ENCODE data around the gene C8A. TPM values are rescaled to one million over a fixed set of nuclear protein-coding genes. Genes with fewer than 3 reads are reported as not detected.

Gene C8A
- total and polyA plus RNA-seq, 10 of the 15 experiments (the other 5 are each of a cell fraction or from before 2014, with no cell fraction given), result not detected

GRCh38 chr1:56963667-56964066, 109.1 kb downstream of the C8A start (continued):
- no peak for TF ChIP-seq POLR2AphosphoS5 (IDR thresholded peaks at IDR 0.05; ENCODE audit: low read length)
- no peak for TF ChIP-seq CBX5 (IDR thresholded peaks at IDR 0.05; ENCODE audit: low read depth)
- TF ChIP-seq, protein P1, sequence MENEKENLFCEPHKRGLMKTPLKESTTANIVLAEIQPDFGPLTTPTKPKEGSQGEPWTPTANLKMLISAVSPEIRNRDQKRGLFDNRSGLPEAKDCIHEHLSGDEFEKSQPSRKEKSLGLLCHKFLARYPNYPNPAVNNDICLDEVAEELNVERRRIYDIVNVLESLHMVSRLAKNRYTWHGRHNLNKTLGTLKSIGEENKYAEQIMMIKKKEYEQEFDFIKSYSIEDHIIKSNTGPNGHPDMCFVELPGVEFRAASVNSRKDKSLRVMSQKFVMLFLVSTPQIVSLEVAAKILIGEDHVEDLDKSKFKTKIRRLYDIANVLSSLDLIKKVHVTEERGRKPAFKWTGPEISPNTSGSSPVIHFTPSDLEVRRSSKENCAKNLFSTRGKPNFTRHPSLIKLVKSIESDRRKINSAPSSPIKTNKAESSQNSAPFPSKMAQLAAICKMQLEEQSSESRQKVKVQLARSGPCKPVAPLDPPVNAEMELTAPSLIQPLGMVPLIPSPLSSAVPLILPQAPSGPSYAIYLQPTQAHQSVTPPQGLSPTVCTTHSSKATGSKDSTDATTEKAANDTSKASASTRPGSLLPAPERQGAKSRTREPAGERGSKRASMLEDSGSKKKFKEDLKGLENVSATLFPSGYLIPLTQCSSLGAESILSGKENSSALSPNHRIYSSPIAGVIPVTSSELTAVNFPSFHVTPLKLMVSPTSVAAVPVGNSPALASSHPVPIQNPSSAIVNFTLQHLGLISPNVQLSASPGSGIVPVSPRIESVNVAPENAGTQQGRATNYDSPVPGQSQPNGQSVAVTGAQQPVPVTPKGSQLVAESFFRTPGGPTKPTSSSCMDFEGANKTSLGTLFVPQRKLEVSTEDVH (IDR thresholded peaks at IDR 0.05; ENCODE audit: low read depth, partially characterized antibody), result no peak
- TF ChIP-seq, protein P2, sequence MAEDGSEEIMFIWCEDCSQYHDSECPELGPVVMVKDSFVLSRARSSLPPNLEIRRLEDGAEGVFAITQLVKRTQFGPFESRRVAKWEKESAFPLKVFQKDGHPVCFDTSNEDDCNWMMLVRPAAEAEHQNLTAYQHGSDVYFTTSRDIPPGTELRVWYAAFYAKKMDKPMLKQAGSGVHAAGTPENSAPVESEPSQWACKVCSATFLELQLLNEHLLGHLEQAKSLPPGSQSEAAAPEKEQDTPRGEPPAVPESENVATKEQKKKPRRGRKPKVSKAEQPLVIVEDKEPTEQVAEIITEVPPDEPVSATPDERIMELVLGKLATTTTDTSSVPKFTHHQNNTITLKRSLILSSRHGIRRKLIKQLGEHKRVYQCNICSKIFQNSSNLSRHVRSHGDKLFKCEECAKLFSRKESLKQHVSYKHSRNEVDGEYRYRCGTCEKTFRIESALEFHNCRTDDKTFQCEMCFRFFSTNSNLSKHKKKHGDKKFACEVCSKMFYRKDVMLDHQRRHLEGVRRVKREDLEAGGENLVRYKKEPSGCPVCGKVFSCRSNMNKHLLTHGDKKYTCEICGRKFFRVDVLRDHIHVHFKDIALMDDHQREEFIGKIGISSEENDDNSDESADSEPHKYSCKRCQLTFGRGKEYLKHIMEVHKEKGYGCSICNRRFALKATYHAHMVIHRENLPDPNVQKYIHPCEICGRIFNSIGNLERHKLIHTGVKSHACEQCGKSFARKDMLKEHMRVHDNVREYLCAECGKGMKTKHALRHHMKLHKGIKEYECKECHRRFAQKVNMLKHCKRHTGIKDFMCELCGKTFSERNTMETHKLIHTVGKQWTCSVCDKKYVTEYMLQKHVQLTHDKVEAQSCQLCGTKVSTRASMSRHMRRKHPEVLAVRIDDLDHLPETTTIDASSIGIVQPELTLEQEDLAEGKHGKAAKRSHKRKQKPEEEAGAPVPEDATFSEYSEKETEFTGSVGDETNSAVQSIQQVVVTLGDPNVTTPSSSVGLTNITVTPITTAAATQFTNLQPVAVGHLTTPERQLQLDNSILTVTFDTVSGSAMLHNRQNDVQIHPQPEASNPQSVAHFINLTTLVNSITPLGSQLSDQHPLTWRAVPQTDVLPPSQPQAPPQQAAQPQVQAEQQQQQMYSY (CRISPR knock-in tag; IDR thresholded peaks at IDR 0.05), result no peak
- no peak for TF ChIP-seq PAX8 (IDR thresholded peaks at IDR 0.05)
- TF ChIP-seq BHLHE40 (IDR thresholded peaks at IDR 0.05; ENCODE audit: borderline replicate concordance in 1 of 2, low read depth in 2 of 2, low read length in 1 of 2), result no peak
- TF ChIP-seq BRCA1 (IDR thresholded peaks at IDR 0.05; ENCODE audit: low read depth, low read length), result no peak
- no peak for TF ChIP-seq RB1 (IDR thresholded peaks at IDR 0.05; ENCODE audit: borderline replicate concordance)
- TF ChIP-seq MEF2B (IDR thresholded peaks at IDR 0.05; ENCODE audit: partially characterized antibody, poor library complexity, severe bottlenecking), result no peak
- no peak for TF ChIP-seq ZNF217 (IDR thresholded peaks at IDR 0.05)
- no peak for TF ChIP-seq E2F4 (IDR thresholded peaks at IDR 0.05; ENCODE audit: low read depth, low read length)
- TF ChIP-seq HDAC6 (IDR thresholded peaks at IDR 0.05; ENCODE audit: unreplicated experiment), result no peak
- no peak for TF ChIP-seq NBN (IDR thresholded peaks at IDR 0.05)

Data from GM12878 (cell line).